SK-N-MC (cell line): ENCODE data around the gene PTDSS2.

ENCODE experiments used
- EZH2 ChIP-seq: fragments of 200-600 bp; sonication (generic); IDR thresholded peaks from one replicate; pipeline ENCODE4 v1.6.1; 2017; ENCODE audit warnings: antibody characterized with exemption
- FOXP2 ChIP-seq: optimal IDR thresholded peaks from 2 replicates; pipeline ENCODE3; 2011; ENCODE audit warnings: mild to moderate bottlenecking, moderate library complexity; ENCODE audit not compliant: insufficient read depth; ENCODE audit errors: extremely low read length, control extremely low read depth
- POLR2AphosphoS5 ChIP-seq: IDR thresholded peaks from 2 replicates; pipeline ENCODE4 v1.6.1; 2012; ENCODE audit warnings: mild to moderate bottlenecking, low read depth, low read length, borderline replicate concordance

DNA sequence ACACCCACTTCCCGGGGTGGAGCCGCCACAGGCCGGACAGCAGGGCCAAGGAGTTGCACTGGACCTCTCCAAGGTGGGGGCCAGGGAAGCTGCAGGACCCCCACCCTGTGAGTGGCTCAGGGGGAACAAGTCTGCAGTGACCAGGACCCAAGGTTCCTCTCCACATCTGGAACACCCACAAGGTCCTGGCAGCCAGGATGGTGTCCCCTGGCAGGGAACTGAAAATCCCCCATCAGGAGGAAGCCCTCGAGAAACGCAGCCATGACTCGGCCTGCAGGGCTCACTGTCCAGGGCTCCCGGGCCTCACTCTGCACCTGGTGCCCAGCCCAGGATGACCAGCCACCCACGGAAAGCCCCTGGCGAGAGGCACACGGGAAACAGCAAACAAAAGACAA, 45.5 kb downstream of the PTDSS2 start:
- no peak for TF ChIP-seq FOXP2
- no peak for TF ChIP-seq POLR2AphosphoS5
- no peak for TF ChIP-seq EZH2
